Measurements from ENCODE around the gene TMEM17.

TMEM17 gene

DNA sequence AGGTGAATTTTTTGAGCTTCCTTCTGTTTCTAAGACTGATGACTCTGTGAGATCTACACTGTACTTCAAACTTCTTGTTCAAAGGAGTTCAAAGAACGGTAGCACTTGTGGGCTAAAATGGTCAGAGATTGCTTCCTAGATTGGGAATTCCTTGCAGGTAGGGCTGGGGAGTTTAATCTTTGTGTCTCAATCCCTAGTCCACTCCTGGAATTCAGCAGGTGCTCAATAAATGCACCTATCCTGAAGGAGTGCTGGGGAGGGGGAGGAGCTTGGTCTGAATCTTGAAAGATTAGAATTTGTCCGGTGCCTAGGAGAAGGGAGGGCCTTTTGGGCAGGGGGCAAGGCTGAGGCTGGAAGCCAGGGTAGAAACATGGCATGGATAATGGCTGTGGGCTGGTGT is 34.6 kb downstream of the TMEM17 start:
- DNase-seq = no peak

DNA sequence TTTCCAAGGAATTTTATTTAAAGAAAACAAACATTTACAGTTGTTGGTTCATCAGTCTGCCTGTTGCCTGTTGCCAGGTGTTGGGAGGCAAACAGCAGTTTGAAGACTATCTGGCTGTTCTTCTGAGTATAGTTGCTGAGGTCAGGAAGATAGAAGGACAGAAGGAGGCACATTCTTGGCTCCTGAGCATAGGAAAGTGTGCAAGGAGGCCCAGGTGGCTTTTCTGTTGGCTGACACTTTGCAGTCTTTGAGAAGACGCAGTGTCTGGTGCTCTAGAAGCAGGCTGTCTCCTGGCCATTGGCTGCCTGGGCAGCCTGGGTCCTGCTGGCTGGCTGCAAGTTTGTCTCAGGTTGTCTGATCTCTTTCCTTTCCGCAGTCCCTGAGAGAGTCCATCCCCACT is 36.4 kb downstream of the TMEM17 start:
- DNase-seq = no peak

DNA sequence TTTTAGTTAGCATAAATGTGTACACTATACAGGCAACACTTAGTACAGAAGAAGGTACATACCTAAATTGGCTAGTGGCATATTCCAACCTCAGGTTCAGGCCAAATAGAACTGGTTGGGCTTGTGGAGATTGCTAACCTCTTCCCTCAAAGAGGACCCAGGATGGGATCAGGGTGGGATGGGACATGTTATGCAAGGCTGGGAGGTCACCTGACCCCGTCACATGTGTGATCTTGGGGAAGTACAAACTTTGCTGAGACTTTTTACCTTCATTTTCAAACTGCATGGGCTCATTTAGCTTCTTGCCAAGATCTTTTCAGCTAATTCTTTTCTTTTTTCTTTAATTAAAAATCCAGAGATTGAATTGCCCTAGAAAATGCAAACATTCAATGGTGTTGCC is 36.9 kb downstream of the TMEM17 start:
- DNase-seq = no peak

DNA sequence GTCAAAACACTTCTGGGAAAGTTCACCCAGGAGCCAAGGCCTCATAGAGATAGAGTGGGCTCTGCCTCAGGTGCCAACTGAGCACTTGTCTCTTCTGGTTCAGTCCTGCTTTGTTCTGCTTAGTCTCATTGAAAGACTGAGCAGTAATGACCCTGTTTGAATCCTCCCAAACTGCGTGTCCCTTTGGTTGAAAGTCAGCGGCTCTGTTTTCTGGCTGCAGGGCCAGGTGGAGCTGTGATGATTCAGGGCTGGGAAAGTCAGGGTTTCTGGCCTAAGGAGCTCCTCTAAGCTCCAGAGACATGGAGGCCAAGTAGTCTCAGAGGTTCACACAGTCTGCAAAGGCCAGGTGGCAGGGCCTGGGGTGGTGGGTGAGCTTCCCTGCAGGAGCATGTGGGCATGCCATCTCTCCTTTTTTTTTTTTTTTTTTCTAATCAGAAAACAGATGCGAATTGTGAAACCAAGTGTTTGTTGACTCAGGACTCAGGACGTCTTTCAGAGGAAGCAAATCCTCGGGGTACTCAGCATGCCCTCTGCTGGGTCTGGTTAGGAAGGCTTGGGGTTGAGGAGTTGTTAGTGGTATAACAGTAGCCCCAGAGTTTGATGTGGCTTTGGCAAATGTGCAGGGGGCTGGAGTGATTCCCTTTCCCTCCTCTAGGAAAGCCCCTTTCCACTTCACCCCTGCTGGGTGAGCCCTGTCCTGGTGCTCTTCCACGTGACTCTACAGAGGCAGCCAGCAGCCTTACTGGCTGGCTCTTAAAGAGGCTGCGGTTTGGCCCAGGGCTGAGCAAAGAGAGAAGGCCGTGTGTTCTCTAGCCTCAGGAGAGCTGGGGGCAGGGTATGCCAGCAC is 38.3 kb downstream of the TMEM17 start:
- DNase-seq = no peak

DNA sequence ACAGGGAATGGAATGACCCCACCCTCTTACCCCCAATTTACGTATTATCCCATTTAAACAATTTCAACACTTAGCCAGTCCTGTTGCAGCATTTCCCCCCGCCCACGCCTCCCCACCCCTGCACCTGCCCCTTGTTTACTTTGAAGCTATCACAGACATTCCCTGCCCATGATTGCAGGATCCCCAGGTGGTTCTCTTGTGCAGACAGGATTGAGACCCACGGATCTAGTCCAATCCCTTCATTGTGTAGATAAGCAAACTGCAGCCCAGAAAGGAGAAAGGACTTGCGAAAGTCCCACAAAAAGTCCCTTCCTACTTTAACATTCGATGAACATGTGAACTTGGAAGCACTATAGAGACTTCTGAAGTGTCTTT is 38.9 kb downstream of the TMEM17 start:
- DNase-seq = peak; percentile 12

DNA sequence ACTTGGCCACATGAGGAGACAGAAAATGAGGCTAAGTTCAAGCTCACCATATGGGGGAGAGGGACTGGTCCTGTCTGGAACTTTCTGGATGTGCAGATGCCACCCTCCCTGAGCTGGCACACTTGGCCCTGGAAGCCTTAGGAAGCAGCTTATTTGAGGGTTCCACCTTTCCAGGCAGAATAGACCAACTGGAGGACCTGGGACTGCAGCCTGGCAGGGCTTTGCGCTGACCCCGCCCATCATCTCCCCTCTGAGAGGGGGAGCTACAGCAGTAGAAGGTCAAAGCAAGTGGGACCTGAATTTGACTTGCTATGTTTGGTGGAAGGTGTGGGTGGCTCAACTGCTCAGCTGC is 39.5 kb downstream of the TMEM17 start:
- no peak for DNase-seq

DNA sequence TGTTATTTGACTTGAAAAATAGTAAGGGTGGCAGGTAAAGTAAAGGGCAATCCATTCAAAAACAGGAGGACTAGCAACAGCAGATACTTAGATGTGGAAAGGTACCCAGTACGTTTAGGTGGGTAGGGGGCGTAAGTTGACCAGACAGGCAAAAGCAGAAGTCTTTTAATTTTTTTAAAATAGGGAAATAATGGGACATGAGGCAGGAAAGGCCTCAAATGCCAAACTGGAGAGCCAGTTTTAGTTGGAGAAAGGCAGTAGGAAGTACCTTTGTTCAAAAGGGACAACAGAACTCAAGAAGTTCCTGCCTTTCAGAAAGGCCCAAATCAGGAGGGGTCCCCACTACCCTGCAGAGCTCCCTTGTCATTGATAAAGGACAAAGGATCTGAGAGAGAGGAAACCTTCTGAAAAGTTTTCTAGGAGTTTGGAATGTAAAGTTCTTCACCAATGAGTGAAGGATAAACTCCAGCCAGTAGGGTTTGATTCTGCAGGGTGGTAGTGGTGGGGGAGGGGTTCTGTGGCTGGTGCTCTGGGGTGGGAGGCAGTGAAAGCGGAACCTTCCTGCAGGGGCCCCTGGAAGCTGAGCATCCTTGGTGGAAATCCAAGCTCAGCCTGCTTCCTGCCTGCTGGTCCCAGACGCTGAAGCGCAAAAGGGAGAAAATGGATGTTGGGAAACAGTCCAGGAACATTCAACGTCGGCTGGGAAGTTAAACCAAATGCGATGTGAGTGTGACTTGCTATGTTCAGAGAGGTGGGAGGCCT is 40.1 kb downstream of the TMEM17 start:
- no peak for DNase-seq

DNA sequence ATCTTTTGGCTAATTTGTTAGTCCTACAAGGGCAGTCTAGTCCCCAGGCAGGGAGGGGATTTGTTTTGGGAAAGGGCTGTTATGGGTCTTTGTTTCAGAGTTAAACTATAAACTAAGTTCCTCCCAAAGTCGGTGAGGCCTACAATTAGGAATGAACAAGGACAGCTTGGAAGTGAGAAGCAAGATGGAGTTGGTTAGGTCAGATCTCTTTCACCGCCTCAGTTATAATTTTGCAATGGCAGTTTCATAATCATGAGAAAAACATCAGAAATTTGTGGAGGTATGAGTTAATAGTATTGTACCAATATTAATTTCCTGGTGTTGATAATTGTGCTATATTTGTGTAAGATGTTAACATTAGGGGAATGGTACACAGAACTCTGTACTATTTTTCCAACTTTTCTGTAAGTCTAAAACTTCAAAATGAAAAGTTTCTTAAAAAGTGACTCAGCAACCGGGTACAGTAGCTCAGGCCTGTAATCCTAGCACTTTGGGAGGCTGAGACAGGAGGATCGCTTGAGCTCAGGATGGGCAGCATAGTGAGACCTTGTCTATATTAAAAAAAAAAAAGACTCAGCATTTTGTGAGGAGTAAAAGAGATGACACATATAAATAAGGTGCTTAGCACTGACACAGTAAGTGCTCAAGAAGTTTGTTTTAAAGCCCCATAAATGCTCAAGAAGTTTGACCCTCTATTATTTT is 40.8 kb downstream of the TMEM17 start:
- no peak for DNase-seq

DNA sequence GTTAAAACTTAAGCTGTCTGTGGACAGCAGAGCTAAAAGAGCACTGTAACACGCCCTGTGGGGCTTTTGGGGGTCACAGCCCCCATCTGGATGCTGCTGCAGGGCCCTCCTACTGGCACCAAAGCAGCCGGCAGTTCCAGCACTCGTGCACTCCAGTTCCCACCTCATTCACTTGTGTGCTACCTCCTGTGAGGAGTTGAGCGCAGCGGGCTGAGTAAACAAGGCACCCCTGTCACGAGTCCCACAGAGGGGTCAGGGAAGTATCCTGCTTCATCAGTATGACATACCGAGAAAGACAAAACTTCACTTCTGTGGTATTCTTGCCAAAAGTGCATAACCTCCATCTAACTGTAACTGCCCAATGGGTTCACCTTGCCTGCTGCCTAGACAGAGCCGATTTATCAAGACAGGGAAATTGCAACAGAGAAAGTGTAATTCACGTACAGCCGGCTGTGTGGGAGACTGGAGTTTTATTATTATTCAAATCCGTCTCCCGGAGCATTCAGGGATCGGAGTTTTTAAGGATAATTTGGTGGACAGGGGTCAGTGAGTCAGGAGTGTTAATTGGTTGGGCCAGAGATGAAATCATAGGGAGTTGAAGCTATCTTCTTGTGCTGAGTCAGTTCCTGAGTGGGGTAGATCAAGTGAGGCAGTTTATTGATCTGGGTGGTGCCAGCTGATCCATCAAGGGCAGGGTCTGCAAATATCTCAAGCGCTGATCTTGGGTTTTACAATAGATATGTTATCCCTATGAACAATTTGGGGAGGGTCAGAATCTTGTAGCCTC is 41.6 kb downstream of the TMEM17 start:
- DNase-seq = no peak

DNA sequence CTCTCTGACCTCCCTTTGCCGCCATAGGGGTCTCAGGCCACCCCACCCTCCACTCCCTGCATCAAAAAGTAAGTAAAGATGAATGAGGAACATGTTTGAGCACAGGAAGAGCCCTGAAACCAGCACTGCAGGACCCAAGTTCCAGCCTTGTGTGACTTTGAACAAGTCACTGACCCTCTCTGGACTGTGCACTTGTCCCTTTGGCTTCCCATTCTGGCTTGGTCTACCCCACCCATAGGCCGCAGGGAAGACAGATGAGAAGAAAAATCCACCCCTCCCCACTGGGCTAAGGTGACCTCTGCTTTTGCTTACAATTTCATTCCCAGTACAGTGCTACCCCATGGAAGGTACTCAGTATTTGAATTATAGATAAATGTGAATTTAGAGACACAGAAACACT is 43.8 kb downstream of the TMEM17 start:
- DNase-seq = no peak

DNA sequence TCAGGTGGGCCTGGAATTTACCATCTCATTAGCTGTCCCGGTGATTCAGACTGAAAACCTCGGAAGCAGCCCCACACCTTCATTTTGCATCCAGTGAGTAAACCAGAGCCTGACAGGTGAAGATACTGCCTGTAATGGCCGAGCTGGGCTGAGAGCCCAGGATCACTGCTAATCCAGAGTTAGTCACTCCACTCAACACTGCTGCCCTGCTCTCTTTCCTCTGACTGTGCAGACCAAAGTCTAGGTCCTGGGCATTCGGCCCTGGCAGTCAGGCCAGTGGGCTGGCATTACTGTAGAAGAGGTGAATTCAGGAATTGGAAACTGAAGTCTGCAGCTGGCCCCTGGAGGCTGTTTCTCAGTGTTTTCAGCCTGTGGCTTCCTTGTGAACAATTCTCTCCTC is 44.3 kb downstream of the TMEM17 start:
- no peak for DNase-seq

DNA sequence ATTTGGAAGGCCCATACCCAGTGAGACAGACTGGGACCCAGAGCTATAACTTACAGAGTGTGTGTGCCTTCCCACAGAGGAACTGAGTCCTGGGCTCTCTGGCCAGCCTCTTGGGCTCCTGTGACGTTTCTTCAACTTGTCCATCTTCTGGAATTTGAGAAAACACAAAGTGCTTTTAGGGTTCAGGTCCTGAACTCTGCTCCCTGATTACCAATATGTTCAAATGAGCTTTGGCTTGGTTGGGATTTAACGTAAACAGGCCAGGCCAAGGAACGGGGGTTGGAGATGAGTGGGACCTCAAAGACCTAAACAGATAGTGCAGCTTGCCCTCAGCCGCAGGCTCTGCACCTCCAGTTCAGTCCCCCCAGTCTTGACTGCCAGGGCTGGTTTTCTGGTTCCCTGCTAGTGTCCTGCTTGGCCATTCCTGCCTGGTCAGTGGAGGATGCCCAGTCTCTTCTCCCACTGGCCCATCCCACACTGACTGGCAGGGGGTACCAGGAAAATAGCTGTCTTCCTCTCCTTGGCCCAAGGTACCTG is 44.9 kb downstream of the TMEM17 start:
- no peak for DNase-seq

DNA sequence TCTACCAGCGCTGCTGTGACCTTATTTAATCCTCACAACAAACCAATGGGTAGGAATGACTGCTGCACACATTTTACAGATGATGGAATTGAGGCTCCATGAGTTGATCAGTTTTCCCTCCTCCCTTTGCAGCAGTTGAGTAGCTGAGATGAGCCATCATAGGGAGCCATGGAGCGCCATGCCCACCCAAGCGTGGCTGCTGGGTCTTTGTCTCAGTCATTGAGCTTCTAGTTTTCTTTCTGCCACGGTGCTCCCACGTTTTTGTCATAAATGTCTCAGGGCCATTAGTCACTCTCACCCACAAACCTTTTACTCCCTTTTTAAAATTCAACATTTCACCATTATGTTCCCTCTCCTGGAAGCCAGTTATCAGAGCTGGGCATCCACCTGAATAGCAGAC is 45.8 kb downstream of the TMEM17 start:
- DNase-seq = no peak

DNA sequence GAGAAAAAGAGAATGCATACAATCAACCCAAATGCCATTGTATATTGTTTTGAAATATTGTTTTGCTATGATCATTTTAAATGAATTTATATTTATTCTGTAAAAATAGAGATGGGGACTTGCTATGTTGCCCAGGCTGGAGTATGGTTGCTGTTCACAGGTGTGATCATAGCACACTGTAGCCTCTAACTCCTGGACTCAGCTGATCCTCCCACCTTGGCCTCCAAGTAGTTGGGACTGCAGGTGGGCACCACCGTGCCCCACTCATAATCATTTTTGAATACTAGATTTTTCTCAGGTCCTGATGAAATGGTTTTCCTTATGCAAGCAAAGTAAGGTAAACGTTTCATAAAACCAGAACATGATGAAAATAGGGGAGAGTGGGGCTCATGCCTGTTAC is 46.3 kb downstream of the TMEM17 start:
- DNase-seq = no peak

DNA sequence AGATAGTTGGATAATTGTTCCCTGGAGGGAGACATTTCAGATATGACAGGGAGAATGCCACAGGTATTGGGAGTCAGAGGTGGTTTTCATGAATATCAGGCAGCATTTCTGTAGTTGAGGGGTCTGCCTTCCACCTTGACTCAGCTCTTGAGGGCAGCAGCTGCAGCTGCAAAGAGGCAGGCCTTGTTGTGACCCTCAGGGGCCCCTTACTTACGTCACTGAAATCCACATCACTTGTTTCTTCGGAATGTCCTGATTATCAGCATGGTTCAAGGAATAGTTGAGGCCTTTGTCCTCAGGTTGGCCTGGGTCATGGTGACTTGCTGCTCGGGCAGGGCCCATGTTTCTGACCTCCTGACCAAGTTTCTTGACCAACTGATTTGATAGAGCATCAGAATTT is 46.9 kb downstream of the TMEM17 start:
- no peak for DNase-seq

DNA sequence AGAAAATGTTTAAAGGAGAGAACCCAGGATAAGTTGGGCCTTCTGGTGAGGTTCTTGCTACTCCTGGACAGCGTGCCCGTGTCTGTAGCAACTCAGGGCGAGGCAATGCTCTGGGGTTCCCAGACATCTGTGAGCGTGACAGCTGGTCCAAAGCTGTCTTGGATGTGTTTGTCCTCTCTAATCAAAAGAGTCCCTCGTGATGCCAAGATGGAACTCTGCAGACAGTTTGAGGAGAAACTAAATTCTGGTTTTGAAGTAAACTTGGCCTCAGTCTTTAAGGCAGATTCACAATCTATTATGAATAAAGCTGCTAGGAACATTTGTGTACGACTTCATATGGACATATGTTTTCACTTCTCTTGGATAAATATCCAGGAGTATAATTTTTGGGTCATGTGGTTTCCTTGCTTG is 47.3 kb downstream of the TMEM17 start:
- no peak for DNase-seq

DNA sequence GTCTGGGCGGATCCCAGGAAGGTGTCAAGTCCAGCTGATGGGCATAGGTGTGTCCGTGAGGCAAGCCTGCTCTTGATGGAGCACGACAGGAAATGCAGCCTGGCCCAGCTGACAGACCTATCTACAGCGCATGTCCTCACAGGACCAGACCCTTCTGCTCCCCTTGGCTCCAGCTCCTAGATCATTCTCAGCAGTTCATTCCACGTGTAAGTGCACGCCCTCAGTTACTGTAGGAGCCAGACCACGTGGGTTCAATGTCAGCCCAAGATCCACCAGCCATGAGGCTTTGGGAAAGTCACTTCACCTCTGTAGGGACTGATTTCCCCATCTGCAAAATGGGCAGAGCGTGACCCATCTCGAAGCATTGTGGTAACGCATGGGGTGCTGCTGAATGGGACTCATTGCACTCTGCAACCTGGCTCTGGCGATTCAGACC is 47.8 kb downstream of the TMEM17 start:
- no peak for DNase-seq

DNA sequence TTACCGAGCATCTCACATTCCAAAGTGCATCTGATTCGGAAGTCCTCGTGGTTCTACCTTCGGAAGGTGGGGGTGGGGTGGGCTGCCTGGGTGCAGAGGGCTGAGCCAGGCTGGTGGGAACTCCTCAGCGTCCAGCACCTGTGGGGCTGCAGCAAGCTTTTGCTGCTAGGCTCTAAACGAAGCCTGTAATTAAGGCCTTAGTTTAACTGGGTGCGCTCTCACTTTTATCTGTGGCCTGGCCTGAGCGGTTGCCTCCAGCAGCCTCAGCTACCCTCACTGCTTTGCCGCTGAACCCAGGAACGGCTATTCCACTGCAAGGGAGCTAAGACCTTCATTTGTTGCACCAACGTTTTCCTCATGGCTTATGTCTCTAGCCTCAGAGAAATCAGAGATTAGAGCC is 48.4 kb downstream of the TMEM17 start:
- DNase-seq = no peak

DNA sequence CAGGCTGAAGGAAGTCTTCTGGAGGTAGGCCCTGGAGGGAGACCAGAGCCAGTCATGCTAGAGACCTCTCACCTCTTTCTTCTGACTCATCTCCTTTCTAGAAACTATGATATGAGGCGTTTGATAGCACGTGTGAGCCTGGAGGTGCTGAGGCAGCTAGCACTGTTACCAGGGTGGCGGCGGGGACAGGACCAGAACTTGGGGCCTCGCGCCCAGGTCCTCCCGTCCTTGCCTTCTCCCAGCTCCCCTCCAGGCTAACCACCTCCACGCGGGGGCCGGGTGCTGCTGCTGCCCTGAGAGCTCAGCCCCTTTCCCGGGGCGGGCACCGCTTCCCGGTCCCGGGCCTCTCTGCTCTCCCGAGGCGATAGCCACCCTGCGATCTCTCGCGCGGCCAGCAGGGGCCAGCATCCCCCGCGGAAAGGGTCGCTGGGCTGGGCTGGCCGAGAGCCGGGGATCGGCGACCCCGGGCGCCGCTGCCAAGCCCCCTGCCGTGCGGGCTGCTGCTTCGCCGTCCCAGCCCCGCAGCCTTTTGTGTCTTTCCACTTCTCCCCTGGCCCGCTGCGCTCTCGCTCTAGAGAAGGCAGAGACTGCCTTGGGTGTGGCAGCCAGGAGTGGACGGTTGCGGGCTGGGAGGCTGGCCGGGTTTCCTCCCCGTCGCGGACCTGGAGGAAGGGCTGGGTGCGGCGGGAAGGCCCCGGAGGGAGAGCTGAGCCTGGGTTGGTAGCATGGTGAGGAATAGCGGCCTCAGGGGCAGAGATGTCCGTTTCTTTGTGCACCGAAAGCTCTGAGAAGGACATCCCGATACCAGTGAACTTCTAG is 49.1 kb downstream of the TMEM17 start:
- peak; percentile 33 for DNase-seq

DNA sequence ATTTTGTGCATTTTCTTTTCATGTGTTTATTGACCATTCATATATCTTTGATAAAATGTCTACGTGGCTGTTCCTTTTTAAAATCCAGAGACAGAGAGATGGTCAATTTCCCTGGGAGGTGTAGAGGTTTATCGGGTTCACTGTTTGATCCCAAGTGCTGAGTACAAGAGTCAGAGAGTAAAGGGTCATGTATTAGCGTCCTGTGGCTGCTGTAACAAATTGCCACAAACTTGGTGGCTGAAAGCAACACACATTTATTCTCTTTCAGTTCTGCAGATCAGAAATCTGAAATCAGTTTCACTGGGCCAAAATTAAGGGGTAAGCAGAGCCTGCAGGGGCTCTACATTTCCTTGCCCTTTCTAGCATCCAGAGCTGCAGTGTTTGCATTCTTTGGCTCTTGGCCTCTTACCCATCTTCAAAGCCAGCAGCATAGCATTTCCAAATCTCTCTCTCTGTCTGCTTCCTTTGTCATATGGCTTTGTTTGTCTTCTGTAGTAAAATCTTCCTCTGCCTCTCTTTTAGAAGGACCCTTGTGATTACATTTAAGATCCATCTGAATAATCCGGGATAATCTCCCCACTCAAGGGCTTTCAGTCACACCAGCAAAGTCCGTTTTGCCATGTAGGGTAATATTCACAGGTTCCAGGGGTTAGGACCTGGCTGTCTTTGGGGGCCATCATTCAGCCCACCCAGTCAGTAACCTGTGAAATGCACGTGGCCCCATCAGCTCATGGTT is 49.9 kb downstream of the TMEM17 start:
- DNase-seq = no peak

DNA sequence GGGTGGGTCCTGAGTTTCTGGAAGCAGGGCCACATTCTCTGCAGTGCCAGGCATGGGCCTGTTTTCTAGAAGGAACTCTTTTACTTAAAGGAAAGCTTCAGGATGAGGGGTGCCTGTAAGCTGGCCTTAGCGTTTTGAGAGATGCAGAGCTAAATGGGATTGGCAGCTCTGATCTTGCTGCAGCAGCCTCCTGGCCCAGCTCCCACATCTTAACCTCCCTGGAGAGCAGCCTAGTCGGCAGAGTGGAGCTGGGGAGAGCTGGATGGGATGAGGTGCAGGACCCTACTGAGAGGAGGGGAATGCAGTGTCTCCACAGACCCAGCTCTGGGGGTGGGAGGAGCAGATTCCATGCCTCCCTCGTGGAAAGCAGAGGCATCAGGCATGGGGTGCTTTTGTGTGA is 52.0 kb downstream of the TMEM17 start:
- DNase-seq = no peak
